Measurements from ENCODE around the gene WNT7B. TPM values are rescaled to one million over a fixed set of nuclear protein-coding genes. Genes with fewer than 3 reads are reported as not detected.

The WNT7B gene
- total and polyA plus RNA-seq, 5 experiments from 2014 or later, result not detected

GRCh38 chr22:45896153-45896951 lies 80.6 kb downstream of the WNT7B start:
- ATAC-seq (no peak), DNase-seq (peak in 1 of 10 donors; percentile 51)
- Mint-ChIP-seq H3K4me3 (no peak overlapping the region), H3K4me1 (no peaks in the 10 kb centered on the region), H3K27me3 (peaks cover 6 to 60% (median 10%) of the 10 kb centered on the region in 5 donors), H3K27ac (peak overlapping the region in 1 of 10 donors; percentile 24), H3K36me3 (no peaks in the 10 kb centered on the region), H3K9me3 (no peaks in the 10 kb centered on the region)
- POLR2A ChIA-PET, result no interaction called here

DNA sequence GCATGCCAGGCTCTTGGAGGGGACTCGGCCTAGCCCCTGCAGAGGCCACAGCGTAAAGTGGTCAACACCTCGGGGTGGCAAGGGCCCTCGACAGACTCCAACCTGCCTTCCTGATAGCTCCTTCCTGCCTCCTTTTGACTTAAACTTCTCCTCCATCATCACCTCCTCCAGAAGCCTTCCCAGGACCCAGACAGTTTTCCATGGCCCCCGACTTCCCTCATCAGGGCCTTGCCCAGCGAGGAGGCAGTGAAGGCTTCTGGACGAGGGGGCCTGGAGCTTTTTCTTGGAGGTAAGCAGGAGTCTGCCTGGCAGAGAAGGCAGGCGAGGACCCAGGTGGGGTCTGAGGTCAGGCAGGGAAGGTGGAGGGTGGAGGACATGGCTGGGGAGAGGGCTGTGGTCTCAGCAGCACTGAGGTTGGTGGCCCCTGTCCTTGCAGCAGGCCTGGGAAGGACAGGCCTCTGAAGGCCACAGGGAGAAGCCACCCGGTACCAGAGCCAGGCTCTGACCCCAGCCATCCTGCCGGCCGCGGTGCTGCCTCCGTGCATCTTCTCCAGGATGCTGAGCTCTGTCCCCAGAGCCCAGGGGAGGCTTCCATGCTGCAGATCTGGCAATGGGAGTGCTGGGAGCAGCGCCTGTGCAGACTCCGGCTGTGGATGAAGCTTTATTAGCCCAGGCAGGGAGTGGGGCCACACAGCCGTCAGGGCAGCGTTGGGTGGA lies 81.4 kb downstream of the WNT7B start:
- ATAC-seq (no peak), DNase-seq (peak in 1 of 10 donors; percentile 34)
- H3K4me1 Mint-ChIP-seq, result no peaks in the 10 kb centered on the region
- peaks cover 6 to 63% (median 10%) of the 10 kb centered on the region in 5 donors for H3K27me3 Mint-ChIP-seq
- H3K36me3 Mint-ChIP-seq, result no peaks in the 10 kb centered on the region
- POLR2A ChIA-PET, result no interaction called here
- H3K9me3 Mint-ChIP-seq, result no peaks in the 10 kb centered on the region
- no peak overlapping the region for H3K4me3 Mint-ChIP-seq
- peak overlapping the region in 1 of 10 donors; percentile 24 for H3K27ac Mint-ChIP-seq

GRCh38 chr22:45893516-45893915 lies 83.4 kb downstream of the WNT7B start:
- Mint-ChIP-seq H3K27me3 (peaks cover 2 to 57% (median 9%) of the 10 kb centered on the region in 5 donors), H3K4me3 (no peak overlapping the region), H3K4me1 (no peaks in the 10 kb centered on the region), H3K27ac (no peak overlapping the region), H3K9me3 (no peaks in the 10 kb centered on the region), H3K36me3 (no peaks in the 10 kb centered on the region)
- no peak for ATAC-seq
- no peak for DNase-seq
- POLR2A ChIA-PET, result no interaction called here

- peaks cover 2 to 60% (median 13%) of the 10 kb centered on the region in 5 donors for H3K27me3 Mint-ChIP-seq
- ATAC-seq (no peak), DNase-seq (peak in 1 of 10 donors; percentile 40)
- no peaks in the 10 kb centered on the region for H3K36me3 Mint-ChIP-seq
- POLR2A ChIA-PET, result no interaction called here
- H3K9me3 Mint-ChIP-seq, result no peaks in the 10 kb centered on the region
- H3K4me1 Mint-ChIP-seq, result no peaks in the 10 kb centered on the region
- H3K4me3 Mint-ChIP-seq, result no peak overlapping the region
- no peak overlapping the region for H3K27ac Mint-ChIP-seq
Observed at GRCh38 chr22:45892681-45893461, 84.1 kb downstream of the WNT7B start.

- DNase-seq (peak in 1 of 10 donors; percentile 56), ATAC-seq (no peak)
- no peak overlapping the region for H3K27ac Mint-ChIP-seq
- H3K4me1 Mint-ChIP-seq, result no peaks in the 10 kb centered on the region
- H3K27me3 Mint-ChIP-seq, result peaks cover 5 to 58% (median 17%) of the 10 kb centered on the region in 5 donors
- POLR2A ChIA-PET, result no interaction called here
- H3K4me3 Mint-ChIP-seq, result no peak overlapping the region
- no peaks in the 10 kb centered on the region for H3K9me3 Mint-ChIP-seq
- no peaks in the 10 kb centered on the region for H3K36me3 Mint-ChIP-seq
Observed at GRCh38 chr22:45891996-45892621, 84.9 kb downstream of the WNT7B start.

DNA sequence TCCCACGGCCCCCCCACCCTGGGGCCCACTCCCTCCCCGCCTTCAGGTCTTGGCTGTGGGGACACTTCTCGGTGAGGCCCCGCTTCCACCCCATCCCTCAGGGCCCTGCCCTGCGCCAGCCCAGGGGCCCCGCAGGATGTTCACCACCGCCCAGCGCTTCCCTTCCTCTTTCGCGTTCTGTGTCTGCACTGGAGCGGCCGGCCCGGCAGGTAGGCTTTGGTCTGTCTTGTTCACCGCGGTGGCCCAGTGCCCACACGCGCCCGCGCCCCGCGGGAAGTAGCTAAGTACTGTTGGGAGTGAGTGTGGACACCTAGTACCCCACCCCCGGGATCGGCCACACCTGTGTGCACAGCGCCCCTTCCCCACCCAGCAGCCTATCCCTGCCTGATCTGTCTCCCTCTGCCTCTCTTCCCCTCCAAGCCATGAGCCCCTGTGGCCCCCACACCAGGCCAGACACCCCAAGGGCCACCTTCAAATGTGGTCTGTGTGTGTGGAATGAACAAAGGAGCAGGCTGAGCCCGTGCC lies 85.4 kb downstream of the WNT7B start:
- Mint-ChIP-seq H3K27me3 (peaks cover 8 to 58% (median 21%) of the 10 kb centered on the region in 5 donors), H3K27ac (no peak overlapping the region), H3K4me1 (no peaks in the 10 kb centered on the region), H3K9me3 (no peaks in the 10 kb centered on the region), H3K4me3 (no peak overlapping the region), H3K36me3 (no peaks in the 10 kb centered on the region)
- DNase-seq, result peak in 1 of 10 donors; percentile 54
- POLR2A ChIA-PET, result no interaction called here
- no peak for ATAC-seq

- peak in 1 of 10 donors; percentile 38 for DNase-seq
- no peak overlapping the region for H3K4me3 Mint-ChIP-seq
- H3K9me3 Mint-ChIP-seq, result no peaks in the 10 kb centered on the region
- H3K36me3 Mint-ChIP-seq, result no peaks in the 10 kb centered on the region
- peak overlapping the region in 1 of 10 donors; percentile 56 for H3K27ac Mint-ChIP-seq
- ATAC-seq, result no peak
- H3K4me1 Mint-ChIP-seq, result no peaks in the 10 kb centered on the region
- POLR2A ChIA-PET, result no interaction called here
- peaks cover 9 to 63% (median 25%) of the 10 kb centered on the region in 5 donors for H3K27me3 Mint-ChIP-seq
Observed at GRCh38 chr22:45891021-45891421, 85.9 kb downstream of the WNT7B start.

DNA sequence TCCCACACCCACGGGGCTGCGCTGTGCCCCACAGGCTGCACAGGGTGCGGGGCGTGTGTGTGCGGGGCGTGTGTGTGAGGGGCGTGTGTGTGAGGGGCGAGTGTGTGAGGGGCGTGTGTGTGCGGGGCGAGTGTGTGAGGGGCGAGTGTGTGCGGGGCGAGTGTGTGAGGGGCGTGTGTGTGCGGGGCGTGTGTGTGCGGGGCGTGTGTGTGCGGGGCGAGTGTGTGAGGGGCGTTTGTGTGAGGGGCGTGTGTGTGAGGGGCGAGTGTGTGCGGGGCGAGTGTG lies 86.7 kb downstream of the WNT7B start:
- peaks cover 9 to 66% (median 29%) of the 10 kb centered on the region in 5 donors for H3K27me3 Mint-ChIP-seq
- no peaks in the 10 kb centered on the region for H3K9me3 Mint-ChIP-seq
- no peak overlapping the region for H3K4me3 Mint-ChIP-seq
- H3K27ac Mint-ChIP-seq, result no peak overlapping the region
- DNase-seq (no peak), ATAC-seq (no peak)
- H3K36me3 Mint-ChIP-seq, result no peaks in the 10 kb centered on the region
- POLR2A ChIA-PET, result no interaction called here
- no peaks in the 10 kb centered on the region for H3K4me1 Mint-ChIP-seq

GRCh38 chr22:45889539-45890350 lies 87.2 kb downstream of the WNT7B start:
- no peaks in the 10 kb centered on the region for H3K9me3 Mint-ChIP-seq
- POLR2A ChIA-PET, result no interaction called here
- H3K4me3 Mint-ChIP-seq, result no peak overlapping the region
- no peak overlapping the region for H3K27ac Mint-ChIP-seq
- H3K27me3 Mint-ChIP-seq, result peaks cover 9 to 68% (median 29%) of the 10 kb centered on the region in 5 donors
- DNase-seq (peak in 1 of 10 donors; percentile 51), ATAC-seq (no peak)
- no peaks in the 10 kb centered on the region for H3K4me1 Mint-ChIP-seq
- H3K36me3 Mint-ChIP-seq, result no peaks in the 10 kb centered on the region

DNA sequence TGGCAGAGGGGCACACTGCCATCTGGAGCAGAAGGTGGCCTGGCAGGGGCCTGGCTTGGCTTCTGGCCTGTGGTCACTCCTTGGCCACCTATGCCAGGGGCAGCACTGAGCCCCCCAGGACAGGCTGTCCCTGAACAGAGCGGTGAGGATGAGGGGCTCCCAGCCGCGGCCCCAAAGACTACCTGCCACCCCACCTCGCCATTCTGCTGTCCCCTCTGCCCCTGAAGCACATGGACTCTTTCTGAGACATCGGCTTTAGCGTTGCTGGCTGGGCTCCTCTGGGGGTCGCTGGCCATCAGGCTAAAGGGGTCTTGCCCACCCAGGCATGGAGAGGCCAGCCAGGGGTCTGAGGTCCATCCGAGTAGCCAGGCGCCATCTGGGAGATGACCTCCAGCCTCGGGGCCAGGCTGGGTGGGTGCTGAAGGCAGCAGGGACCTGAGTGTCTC lies 87.8 kb downstream of the WNT7B start:
- POLR2A ChIA-PET, result no interaction called here
- Mint-ChIP-seq H3K27ac (no peak overlapping the region), H3K36me3 (no peaks in the 10 kb centered on the region), H3K9me3 (no peaks in the 10 kb centered on the region), H3K4me3 (no peak overlapping the region), H3K4me1 (no peaks in the 10 kb centered on the region), H3K27me3 (peaks cover 9 to 66% (median 29%) of the 10 kb centered on the region in 5 donors)
- peak in 1 of 10 donors; percentile 60 for DNase-seq
- no peak for ATAC-seq

DNA sequence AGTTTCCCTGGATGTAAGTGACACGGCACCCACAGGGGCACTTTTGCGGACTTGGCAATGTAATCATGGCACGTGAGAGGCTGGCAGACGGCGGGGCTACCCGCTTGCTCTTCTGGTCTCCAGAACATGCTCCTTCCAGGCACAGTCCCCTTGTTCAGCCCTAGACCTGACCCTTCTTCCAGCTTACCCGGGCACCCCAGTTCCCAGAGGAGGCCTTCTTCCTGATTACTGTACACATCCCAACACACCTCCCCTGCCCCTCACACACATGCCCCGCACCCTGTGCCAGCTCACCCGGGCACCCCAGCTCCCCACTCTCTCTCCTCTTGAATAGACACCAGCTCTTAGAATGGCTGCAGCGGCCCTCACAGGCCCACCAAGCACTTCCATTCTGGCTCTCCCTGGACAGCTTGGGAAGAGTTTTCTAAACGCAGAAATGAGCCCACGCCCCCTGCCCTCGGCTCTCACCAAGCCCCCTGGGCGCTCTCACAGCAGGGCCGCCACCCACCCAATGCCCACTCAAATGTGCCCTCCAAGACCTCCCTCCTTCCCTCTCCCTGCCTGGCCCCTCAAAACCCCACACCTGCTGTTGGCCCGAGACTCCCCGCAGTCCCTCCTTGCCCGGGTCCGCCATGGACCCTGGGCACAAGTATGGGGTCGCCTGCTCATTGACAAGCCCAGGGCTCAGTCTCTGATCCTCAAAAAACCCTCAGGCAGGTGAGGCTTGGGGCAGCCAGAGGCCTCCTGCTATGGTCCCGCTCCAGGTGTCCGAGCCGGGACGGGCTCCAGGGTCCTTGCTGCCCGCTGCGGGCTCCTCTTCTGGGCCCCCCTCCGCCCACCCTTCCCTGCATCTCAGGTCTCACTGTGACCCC lies 88.5 kb downstream of the WNT7B start:
- peaks cover 0 to 4% (median 0%) of the 10 kb centered on the region in 3 donors for H3K36me3 Mint-ChIP-seq
- no peak overlapping the region for H3K4me3 Mint-ChIP-seq
- no peaks in the 10 kb centered on the region for H3K9me3 Mint-ChIP-seq
- H3K27me3 Mint-ChIP-seq, result peaks cover 11 to 65% (median 31%) of the 10 kb centered on the region in 5 donors
- DNase-seq, result peak in 1 of 10 donors; percentile 63
- H3K27ac Mint-ChIP-seq, result no peak overlapping the region
- no peaks in the 10 kb centered on the region for H3K4me1 Mint-ChIP-seq
- POLR2A ChIA-PET, result no interaction called here
- no peak for ATAC-seq

Measured in naive thymus-derived CD8-positive, alpha-beta T cell (primary cell).